KOPT-K1 (cell line): ENCODE data around the gene MATN3.
"Not testable (repeated sequence)": the region's sequence is repeated elsewhere in the genome, so short reads cannot be mapped to it uniquely, and the experiment has no call there.

Experiments used
- H3K27ac ChIP-seq: fragments of 200-600 bp; sonication (generic); 2 replicates; pipeline ENCODE4 v1.5.1; 2016; ENCODE audit warnings: antibody characterized with exemption, mild to moderate bottlenecking, low read depth, low read length; ENCODE audit not compliant: poor library complexity, severe bottlenecking
- H3K36me3 ChIP-seq: fragments of 200-600 bp; sonication (generic); 2 replicates; pipeline ENCODE4 v1.5.1; 2017; ENCODE audit warnings: antibody characterized with exemption, mild to moderate bottlenecking, low read length, moderate library complexity; ENCODE audit not compliant: insufficient read depth
- H3K9me3 ChIP-seq: fragments of 200-600 bp; sonication (generic); 2 replicates; pipeline ENCODE4 v1.5.1; 2017; ENCODE audit warnings: antibody characterized with exemption, low read length, mild to moderate bottlenecking; ENCODE audit not compliant: insufficient read depth, poor library complexity, severe bottlenecking

The MATN3 gene

GRCh38 chr2:20048488-20049448, 36.3 kb upstream of the MATN3 start:
- Histone ChIP-seq H3K9me3 (no peaks in the 10 kb centered on the region), H3K27ac (no peak overlapping the region), H3K36me3 (no peaks in the 10 kb centered on the region)

DNA sequence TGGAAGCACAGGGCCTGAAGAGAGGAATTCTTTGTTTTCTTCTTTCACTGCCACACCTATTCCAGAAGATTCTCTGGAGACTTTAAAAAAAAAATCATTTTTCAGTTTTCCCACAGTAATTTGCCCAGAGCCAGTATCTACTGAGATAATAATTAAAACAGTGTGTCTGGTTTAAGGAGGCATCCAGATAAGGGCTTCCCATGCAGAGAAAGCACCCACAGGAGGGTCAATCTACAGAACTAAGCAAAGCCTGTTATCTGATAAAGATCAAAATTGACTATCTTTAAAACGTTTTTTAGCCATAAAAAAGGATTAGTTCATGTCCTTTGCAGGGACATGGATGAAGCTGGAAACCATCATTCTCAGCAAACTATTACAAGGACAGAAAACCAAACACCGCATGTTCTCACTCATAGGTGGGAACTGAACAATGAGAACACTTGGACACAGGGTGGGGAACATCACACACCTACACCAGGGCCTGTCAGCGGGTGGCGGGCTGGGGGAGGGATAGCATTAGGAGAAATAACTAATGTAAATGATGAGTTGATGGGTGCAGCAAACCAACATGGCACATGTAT, 33.3 kb upstream of the MATN3 start:
- not testable (repeated sequence) for H3K27ac ChIP-seq, H3K36me3 ChIP-seq, H3K9me3 ChIP-seq

DNA sequence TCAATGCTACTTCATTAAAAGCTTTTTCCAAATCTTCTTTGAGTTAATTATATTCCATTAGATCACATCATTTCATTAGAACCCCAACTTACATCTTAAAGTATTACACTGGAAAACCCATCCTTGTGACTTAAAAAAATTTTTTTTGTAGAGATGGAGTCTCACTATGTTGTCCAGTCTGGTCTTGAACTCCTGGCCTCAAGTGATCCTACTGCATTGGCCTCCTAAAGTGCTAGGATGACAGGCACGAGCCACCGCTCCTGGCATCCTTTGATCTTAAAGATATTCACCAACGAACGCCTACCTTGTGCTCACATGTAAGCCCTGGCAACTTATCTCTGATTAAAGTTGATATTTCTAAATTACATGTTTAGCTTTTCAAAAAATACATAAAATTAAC, 32.3 kb upstream of the MATN3 start:
- no peaks in the 10 kb centered on the region for H3K9me3 ChIP-seq
- H3K36me3 ChIP-seq: peaks cover 12% of the 10 kb centered on the region
- H3K27ac ChIP-seq: no peak overlapping the region

- H3K9me3 ChIP-seq: no peaks in the 10 kb centered on the region
- peaks cover 34% of the 10 kb centered on the region for H3K36me3 ChIP-seq
- H3K27ac ChIP-seq: no peak overlapping the region
Measured at GRCh38 chr2:20042531-20042930, 30.1 kb upstream of the MATN3 start.

DNA sequence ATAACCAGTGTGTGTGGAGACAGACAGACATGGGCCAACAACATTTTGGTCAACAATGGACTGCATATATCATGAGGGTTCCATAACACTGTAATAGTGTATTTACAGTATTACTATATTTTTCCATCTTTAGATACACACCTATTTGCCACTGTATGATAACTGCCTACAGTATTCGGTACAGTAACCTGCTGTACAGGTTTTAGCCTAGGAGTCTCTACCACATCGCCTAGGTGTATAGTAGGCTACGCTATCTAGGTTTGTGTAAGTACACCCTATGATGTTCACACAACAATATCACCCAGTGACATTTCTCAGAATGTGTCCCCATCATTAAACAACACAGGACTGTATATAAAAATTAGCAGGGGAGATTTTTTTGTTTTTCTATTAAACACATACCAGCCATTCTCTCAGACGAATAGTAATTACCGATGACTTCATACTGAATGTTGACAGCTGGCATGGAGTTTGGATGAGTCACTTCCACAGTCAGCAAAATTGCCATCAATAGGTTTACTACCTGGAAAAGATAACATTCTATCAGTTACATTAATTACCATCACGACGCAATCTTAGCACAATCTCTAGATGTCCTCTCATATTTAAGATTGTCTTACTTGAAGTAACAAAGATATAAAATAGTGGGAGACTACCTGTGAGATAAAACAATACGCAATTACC, 28.2 kb upstream of the MATN3 start:
- Histone ChIP-seq H3K36me3 (peaks cover 53% of the 10 kb centered on the region), H3K27ac (no peak overlapping the region)

GRCh38 chr2:20037660-20038059, 25.2 kb upstream of the MATN3 start:
- H3K36me3 ChIP-seq: peaks cover 82% of the 10 kb centered on the region
- H3K9me3 ChIP-seq: no peaks in the 10 kb centered on the region
- no peak overlapping the region for H3K27ac ChIP-seq

More for the DNA sequence above, 28.2 kb upstream of the MATN3 start:
- no peaks in the 10 kb centered on the region for H3K9me3 ChIP-seq

DNA sequence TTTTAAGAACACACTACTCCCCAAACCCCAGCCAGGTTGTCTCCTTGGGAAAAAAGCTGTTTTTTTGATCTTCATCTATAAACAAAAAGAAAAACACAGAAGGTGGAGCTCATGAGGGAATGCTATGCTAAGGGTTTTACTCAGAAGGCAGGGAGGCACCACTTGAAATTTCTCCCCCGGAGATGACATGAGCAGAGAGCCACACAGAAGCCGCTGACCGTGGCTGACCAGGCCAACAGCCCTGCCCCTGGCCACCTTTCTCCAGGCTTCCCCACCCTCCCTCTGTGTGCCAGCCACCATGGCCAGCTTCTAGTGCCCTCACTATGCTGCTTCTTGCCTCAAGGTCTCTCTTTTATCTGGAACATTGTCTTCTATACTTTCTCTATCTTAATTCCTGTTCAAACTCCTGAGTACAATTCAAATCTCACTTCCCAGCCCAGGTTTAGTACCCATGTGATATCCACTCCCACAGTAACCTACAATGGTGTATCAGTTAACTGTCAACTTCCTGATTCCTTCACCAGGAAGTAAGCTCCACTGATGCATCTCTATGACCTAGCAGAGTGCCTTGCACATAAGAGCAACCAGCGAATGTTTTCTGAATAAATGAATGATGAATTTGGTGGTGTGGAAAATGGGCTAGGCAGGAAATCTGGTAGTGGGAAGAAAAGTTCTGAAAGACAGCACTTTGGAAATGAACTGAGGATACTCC, 23.6 kb upstream of the MATN3 start:
- Histone ChIP-seq H3K9me3 (no peaks in the 10 kb centered on the region), H3K36me3 (peaks cover 96% of the 10 kb centered on the region), H3K27ac (peak overlapping the region; percentile 34)

DNA sequence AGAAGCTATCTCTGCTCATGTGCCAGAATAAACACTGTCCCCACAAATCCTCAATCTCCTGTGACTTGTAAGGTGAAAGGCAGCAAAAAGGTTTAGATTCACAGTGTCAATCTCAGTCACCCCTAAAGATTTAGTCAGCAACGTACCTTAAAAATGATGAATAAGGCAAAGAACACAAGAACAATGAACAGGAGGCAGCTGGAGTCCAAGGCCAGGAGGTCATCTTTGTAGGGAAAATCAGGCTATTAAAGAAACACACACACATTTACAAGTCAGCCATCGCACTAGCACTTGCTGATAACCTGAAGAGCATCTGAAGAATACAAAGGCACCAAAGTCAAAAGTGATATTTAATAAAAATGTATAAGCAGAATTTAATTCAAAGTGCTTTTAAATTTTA, 22.4 kb upstream of the MATN3 start:
- H3K36me3 ChIP-seq: peaks cover 97% of the 10 kb centered on the region

GRCh38 chr2:20034218-20034617, 21.8 kb upstream of the MATN3 start:
- peaks cover 96% of the 10 kb centered on the region for H3K36me3 ChIP-seq
- H3K27ac ChIP-seq: no peak overlapping the region
- H3K9me3 ChIP-seq: peaks cover 10% of the 10 kb centered on the region

More for the DNA sequence above, 22.4 kb upstream of the MATN3 start:
- H3K27ac ChIP-seq: no peak overlapping the region
- peaks cover 9% of the 10 kb centered on the region for H3K9me3 ChIP-seq

GRCh38 chr2:20033322-20033721, 20.9 kb upstream of the MATN3 start:
- Histone ChIP-seq H3K36me3 (peaks cover 96% of the 10 kb centered on the region), H3K27ac (no peak overlapping the region), H3K9me3 (peaks cover 10% of the 10 kb centered on the region)

DNA sequence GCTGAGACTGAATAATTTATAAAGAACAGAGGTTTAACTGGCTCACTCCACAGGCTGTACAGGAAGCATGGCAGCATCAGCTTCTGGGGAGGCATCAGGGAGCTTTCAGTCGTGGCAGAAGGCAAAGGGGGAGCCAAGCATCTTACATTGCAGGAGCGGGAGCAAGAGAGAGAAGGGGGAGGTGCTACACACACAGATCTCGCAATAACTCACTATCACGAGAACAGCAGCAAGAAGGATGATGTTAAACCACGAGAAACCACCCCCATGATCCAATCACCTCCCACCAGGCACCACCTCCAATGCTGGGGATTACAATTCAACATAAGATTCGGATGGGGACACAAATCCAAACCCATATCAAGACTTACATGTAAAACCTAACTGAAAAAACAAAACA, 17.8 kb upstream of the MATN3 start:
- Histone ChIP-seq H3K9me3 (peaks cover 10% of the 10 kb centered on the region), H3K36me3 (peaks cover 70% of the 10 kb centered on the region), H3K27ac (no peak overlapping the region)

DNA sequence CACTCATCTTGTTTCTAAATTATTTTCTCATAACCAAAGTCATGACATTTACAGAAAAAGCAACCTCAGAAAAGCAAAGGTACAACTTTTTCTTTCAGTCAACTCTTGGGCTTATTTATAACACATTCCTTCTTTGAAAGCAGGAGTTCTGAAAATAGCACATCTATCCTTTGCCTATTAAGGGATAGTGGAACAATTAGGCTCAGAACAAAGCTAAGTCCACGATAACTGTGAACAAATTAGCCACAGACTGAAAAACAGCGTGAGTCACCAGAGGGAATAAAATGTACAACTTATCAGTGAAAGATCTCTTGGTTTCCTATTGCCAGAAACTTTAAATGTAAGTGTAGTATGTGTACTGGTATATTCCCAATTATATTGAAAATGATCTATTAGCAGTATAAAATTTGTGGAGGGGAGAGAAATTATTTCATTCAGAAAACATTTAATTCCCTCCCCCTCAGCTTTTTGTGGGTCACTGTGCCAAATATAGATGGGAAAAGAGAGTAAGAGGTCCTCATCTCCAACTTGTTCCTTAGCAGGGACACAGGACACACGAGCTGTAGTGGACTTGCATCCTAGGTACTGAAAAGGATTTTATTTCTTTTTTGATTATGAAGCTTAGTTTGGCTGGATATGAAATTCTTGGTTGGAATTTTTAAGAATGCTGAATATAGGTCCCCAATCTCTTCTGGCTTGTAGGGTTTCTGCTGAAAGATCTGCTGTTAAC, 15.4 kb upstream of the MATN3 start:
- H3K9me3 ChIP-seq: peaks cover 10% of the 10 kb centered on the region
- peaks cover 47% of the 10 kb centered on the region for H3K36me3 ChIP-seq
- H3K27ac ChIP-seq: no peak overlapping the region

GRCh38 chr2:20027260-20027677, 14.8 kb upstream of the MATN3 start:
- Histone ChIP-seq H3K27ac (no peak overlapping the region), H3K9me3 (peaks cover 10% of the 10 kb centered on the region), H3K36me3 (peaks cover 42% of the 10 kb centered on the region)

GRCh38 chr2:20025065-20025786, 12.8 kb upstream of the MATN3 start:
- Histone ChIP-seq H3K36me3 (peaks cover 22% of the 10 kb centered on the region), H3K27ac (no peak overlapping the region), H3K9me3 (peaks cover 23% of the 10 kb centered on the region)
